Progenitor cell of endocrine pancreas (in vitro differentiated cells): ENCODE data around the gene NT5C3A. TPM values are rescaled to one million over a fixed set of nuclear protein-coding genes. Genes with fewer than 3 reads are reported as not detected.

Experiments used
- DNase-seq: peaks from one replicate; pipeline ENCODE4 v3.0.0; 2021; ENCODE audit warnings: low spot score; ENCODE audit not compliant: unreplicated experiment
- H3K27ac Mint-ChIP-seq: 2 replicates; pipeline ENCODE4 v1.8.0; 2021; ENCODE audit warnings: mild to moderate bottlenecking, moderate library complexity, mixed read lengths
- H3K27me3 Mint-ChIP-seq: 2 replicates; pipeline ENCODE4 v1.8.0; 2021; ENCODE audit warnings: mixed read lengths
- H3K36me3 Mint-ChIP-seq: 2 replicates; pipeline ENCODE4 v1.8.0; 2022; ENCODE audit warnings: mixed read lengths; ENCODE audit not compliant: insufficient read depth
- H3K4me1 Mint-ChIP-seq: 2 replicates; pipeline ENCODE4 v1.8.0; 2021; ENCODE audit warnings: low read depth, mixed read lengths
- H3K4me3 Mint-ChIP-seq: 2 replicates; pipeline ENCODE4 v1.8.0; 2021; ENCODE audit warnings: low read depth, mild to moderate bottlenecking, moderate library complexity, mixed read lengths
- H3K9me3 Mint-ChIP-seq: 2 replicates; pipeline ENCODE4 v1.8.0; 2021; ENCODE audit warnings: low read depth, mixed read lengths
- total RNA-seq: library from RNA; stranded (reverse); gene quantifications from 2 replicates; pipeline ENCODE4 v1.2.1, GENCODE V29; 2021
- TF ChIP-seq, protein P1 (sequence below): fragments of 200-600 bp; sonication (generic); IDR thresholded peaks from one replicate; pipeline ENCODE4 v1.5.0; 2021; ENCODE audit warnings: antibody characterized with exemption, mild to moderate bottlenecking; ENCODE audit not compliant: unreplicated experiment

Gene NT5C3A
- total RNA-seq, 1 donor from 2014 or later = 35.0 TPM

GRCh38 chr7:33048257-33048656 lies 14.3 kb downstream of the NT5C3A start:
- TF ChIP-seq, protein P1, sequence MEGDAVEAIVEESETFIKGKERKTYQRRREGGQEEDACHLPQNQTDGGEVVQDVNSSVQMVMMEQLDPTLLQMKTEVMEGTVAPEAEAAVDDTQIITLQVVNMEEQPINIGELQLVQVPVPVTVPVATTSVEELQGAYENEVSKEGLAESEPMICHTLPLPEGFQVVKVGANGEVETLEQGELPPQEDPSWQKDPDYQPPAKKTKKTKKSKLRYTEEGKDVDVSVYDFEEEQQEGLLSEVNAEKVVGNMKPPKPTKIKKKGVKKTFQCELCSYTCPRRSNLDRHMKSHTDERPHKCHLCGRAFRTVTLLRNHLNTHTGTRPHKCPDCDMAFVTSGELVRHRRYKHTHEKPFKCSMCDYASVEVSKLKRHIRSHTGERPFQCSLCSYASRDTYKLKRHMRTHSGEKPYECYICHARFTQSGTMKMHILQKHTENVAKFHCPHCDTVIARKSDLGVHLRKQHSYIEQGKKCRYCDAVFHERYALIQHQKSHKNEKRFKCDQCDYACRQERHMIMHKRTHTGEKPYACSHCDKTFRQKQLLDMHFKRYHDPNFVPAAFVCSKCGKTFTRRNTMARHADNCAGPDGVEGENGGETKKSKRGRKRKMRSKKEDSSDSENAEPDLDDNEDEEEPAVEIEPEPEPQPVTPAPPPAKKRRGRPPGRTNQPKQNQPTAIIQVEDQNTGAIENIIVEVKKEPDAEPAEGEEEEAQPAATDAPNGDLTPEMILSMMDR = no peak

GRCh38 chr7:33044986-33045385 lies 17.6 kb downstream of the NT5C3A start:
- Mint-ChIP-seq H3K9me3 (no peaks in the 10 kb centered on the region), H3K4me3 (no peak overlapping the region), H3K4me1 (peaks cover 32% of the 10 kb centered on the region), H3K27me3 (no peaks in the 10 kb centered on the region), H3K27ac (peak overlapping the region; percentile 97), H3K36me3 (no peaks in the 10 kb centered on the region)
- TF ChIP-seq, protein P1 = no peak
- no peak for DNase-seq

More at GRCh38 chr7:33048257-33048656, 14.3 kb downstream of the NT5C3A start:
- H3K36me3 Mint-ChIP-seq = no peaks in the 10 kb centered on the region
- no peak overlapping the region for H3K4me3 Mint-ChIP-seq
- no peaks in the 10 kb centered on the region for H3K9me3 Mint-ChIP-seq
- no peaks in the 10 kb centered on the region for H3K27me3 Mint-ChIP-seq
- DNase-seq = no peak
- H3K4me1 Mint-ChIP-seq = peaks cover 34% of the 10 kb centered on the region
- no peak overlapping the region for H3K27ac Mint-ChIP-seq

- TF ChIP-seq, protein P1 = peak; percentile 53
- H3K36me3 Mint-ChIP-seq = no peaks in the 10 kb centered on the region
- peak overlapping the region; percentile 97 for H3K27ac Mint-ChIP-seq
- no peak for DNase-seq
- H3K27me3 Mint-ChIP-seq = no peaks in the 10 kb centered on the region
- H3K4me3 Mint-ChIP-seq = peak overlapping the region; percentile 57
- H3K4me1 Mint-ChIP-seq = peaks cover 36% of the 10 kb centered on the region
- H3K9me3 Mint-ChIP-seq = no peaks in the 10 kb centered on the region
These were observed 18.2 kb downstream of the NT5C3A start for GRCh38 chr7:33044401-33044718.

DNA sequence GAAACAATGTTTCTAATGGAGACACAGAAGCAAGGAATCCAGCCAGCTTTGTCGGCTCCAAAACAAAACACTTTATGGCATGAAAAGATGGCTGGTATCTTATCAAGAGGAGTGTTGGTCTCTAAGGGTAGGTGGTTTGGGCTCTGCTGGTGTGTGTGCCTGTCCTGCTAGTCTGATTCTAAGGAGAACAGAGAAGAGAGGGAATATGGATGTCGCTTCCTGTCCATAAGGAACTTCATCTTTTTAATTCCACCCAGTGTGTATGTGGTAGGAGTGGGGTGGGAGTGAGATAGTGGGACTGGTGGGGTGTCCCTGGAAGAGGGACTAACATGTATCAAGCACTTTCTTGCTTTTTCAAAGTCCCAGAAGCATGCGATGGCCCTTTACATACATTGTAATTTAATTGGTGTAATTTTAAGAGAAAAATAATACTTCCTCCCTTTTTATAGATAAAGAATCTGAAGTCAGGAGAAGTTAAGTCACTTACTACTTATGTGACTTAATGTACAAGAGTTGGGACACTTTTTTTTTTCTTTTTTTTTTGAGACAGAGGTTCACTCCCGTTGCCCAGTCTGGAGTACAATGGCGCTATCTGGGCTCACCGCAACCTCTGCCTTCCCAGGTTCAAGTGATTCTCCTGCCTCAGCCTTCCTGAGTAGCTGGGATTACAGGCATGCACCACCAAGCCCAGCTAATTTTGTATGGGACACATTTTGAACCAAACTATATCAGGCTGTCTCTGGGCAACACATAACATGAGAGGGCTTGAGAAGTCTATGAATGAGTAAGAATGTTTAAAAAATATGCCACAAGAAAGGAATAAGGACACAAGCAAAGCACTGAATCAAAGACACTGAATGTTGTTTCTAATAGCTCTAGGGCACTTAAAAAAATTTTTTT lies 18.8 kb downstream of the NT5C3A start:
- Mint-ChIP-seq H3K4me1 (peaks cover 41% of the 10 kb centered on the region), H3K9me3 (no peaks in the 10 kb centered on the region), H3K4me3 (peak overlapping the region; percentile 57), H3K36me3 (no peaks in the 10 kb centered on the region), H3K27me3 (no peaks in the 10 kb centered on the region), H3K27ac (peak overlapping the region; percentile 97)
- TF ChIP-seq, protein P1 = no peak
- DNase-seq = no peak

DNA sequence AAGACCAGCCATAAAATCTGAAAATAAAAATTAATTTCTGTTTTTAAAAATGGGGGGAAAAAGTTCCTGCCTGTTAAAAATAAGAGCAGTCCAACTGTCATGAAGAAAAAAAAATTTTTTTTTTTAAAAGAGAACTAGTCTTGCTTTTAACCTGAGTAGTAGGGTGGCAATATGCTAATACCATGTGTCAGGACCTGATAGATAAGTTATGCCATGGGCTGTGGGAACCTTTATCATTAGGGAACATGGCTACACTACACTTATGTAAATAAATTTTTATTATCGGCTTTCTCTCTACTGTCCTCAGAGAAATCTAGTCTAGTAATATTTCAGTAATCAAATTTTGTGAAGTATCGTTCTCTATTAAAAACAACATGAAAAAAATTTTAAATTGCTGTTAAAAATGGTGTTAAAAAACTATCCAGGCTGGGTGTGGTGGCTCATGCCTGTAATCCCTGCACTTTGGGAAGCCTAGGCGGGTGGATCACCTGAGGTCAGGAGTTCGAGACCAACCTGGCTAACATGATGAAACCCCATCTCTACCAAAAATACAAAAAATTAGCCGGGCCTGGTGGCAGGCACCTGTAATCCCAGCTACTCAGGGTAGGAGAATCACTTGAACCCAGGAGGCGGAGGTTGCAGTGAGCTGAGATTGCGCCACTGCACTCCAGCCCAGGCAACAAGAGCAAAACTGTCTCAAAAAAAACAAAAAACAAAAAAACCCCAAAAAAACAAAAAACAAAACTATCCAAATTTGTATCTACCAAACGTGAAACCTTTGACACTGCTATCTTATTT lies 20.7 kb downstream of the NT5C3A start:
- no peaks in the 10 kb centered on the region for H3K9me3 Mint-ChIP-seq
- no peak for DNase-seq
- TF ChIP-seq, protein P1 = no peak
- H3K27me3 Mint-ChIP-seq = no peaks in the 10 kb centered on the region
- H3K27ac Mint-ChIP-seq = no peak overlapping the region
- no peaks in the 10 kb centered on the region for H3K36me3 Mint-ChIP-seq
- no peak overlapping the region for H3K4me3 Mint-ChIP-seq
- H3K4me1 Mint-ChIP-seq = peaks cover 53% of the 10 kb centered on the region
